Measurements from ENCODE around the gene NOL6. TPM values are rescaled to one million over a fixed set of nuclear protein-coding genes. Genes with fewer than 3 reads are reported as not detected.

Gene NOL6
- total RNA-seq, 1 experiment from 2014 or later = 36.4 TPM

GRCh38 chr9:33437205-33437604 is 36.5 kb downstream of the NOL6 start (continued):
- no peak for TF ChIP-seq ZFX (IDR thresholded peaks at IDR 0.05)
- no peak for TF ChIP-seq MAX (IDR thresholded peaks at IDR 0.05)

- ChIA-PET RAD21 (ENCODE audit: low non-redundant PET in 1 of 2, low total read pairs in 2 of 2, uncharacterized antibody in 2 of 2, unreplicated experiment in 2 of 2) (no interaction called here), CTCF (interaction anchor here (1.0 kb wide), 1 partner anchor 16 kb away, joined by 5 read pairs; no protein-coding TSS in a partner anchor), POLR2A (no interaction called here)
- no peaks in the 10 kb centered on the region for H3K27me3 ChIP-seq (ENCODE audit: insufficient read depth, low read length)
- no peak for ATAC-seq
- intact Hi-C loops (cut with micrococcal nuclease) = no loop called here
- no peaks in the 10 kb centered on the region for H3K9me2 ChIP-seq (ENCODE audit: insufficient read depth)
- DNase-seq (ENCODE audit: low read depth, low spot score) = no peak
- no peak overlapping the region for H3K4me3 ChIP-seq (replicated peaks in 1 of 2; ENCODE audit: low read depth in 1 of 2, low read length in 2 of 2)
- no peak overlapping the region for H3K27ac ChIP-seq (ENCODE audit: low read depth, low read length)
- H3K9me3 ChIP-seq (ENCODE audit: control insufficient read depth in 1 of 2, insufficient read depth in 1 of 2, low read depth in 1 of 2, low read length in 2 of 2) = no peaks in the 10 kb centered on the region
- H3K4me1 ChIP-seq (ENCODE audit: control insufficient read depth in 1 of 2, insufficient read depth in 2 of 2, low read length in 2 of 2) = peaks cover 12 to 22% of the 10 kb centered on the region in 2 experiments
- TF ChIP-seq ELF1 (IDR thresholded peaks at IDR 0.05; ENCODE audit: borderline replicate concordance, low read depth) = no peak
- TF ChIP-seq FOSL1 (IDR thresholded peaks at IDR 0.05; ENCODE audit: low read depth) = no peak
- TF ChIP-seq ZBTB33 (IDR thresholded peaks at IDR 0.05; ENCODE audit: extremely low read depth, insufficient replicate concordance, low read length) = no peak
- no peak for TF ChIP-seq SIN3A (IDR thresholded peaks at IDR 0.05; ENCODE audit: low read depth)
- TF ChIP-seq CBX3 (IDR thresholded peaks at IDR 0.05; ENCODE audit: low read depth) = no peak
- TF ChIP-seq ATF3 (IDR thresholded peaks at IDR 0.05) = no peak
- no peak for TF ChIP-seq POLR2A (IDR thresholded peaks at IDR 0.05; ENCODE audit: borderline replicate concordance, extremely low read depth, insufficient read depth, insufficient read length)
- no peak for TF ChIP-seq ZFX (IDR thresholded peaks at IDR 0.05)
- TF ChIP-seq ZNF274 (IDR thresholded peaks at IDR 0.05; ENCODE audit: low read depth, low read length) = no peak
- no peak for TF ChIP-seq EZH2 (IDR thresholded peaks at IDR 0.05)
- TF ChIP-seq POLR2AphosphoS5 (IDR thresholded peaks at IDR 0.05; ENCODE audit: low read depth, low read length) = no peak
- TF ChIP-seq TCF7L2 (IDR thresholded peaks at IDR 0.05; ENCODE audit: borderline replicate concordance, extremely low read depth, insufficient read depth, insufficient read length) = no peak
- no peak for TF ChIP-seq SRF (IDR thresholded peaks at IDR 0.05; ENCODE audit: low read depth)
- TF ChIP-seq EZH2phosphoT487 (IDR thresholded peaks at IDR 0.05; ENCODE audit: borderline replicate concordance) = no peak
- no peak for TF ChIP-seq CEBPB (IDR thresholded peaks at IDR 0.05; ENCODE audit: low read depth)
- TF ChIP-seq MAX (IDR thresholded peaks at IDR 0.05) = no peak
- no peak for TF ChIP-seq REST (IDR thresholded peaks at IDR 0.05; ENCODE audit: low read depth)
- no peak for TF ChIP-seq EGR1 (IDR thresholded peaks at IDR 0.05; ENCODE audit: low read depth)
- BruUV-seq (replicated peaks) = no TSS peak
- H4K20me1 ChIP-seq (ENCODE audit: insufficient read depth) = no peaks in the 10 kb centered on the region
- no peak overlapping the region for H2AFZ ChIP-seq (ENCODE audit: low read depth, low read length, poor library complexity, severe bottlenecking)
- H3K9ac ChIP-seq (ENCODE audit: low read length) = no peak overlapping the region
- no peaks in the 10 kb centered on the region for H3K79me2 ChIP-seq (ENCODE audit: insufficient read depth, low read length)
- H3K36me3 ChIP-seq (ENCODE audit: control insufficient read depth in 1 of 2, insufficient read depth in 2 of 2, low read length in 2 of 2) = no peaks in the 10 kb centered on the region
- H3K4me2 ChIP-seq (ENCODE audit: low read length) = no peak overlapping the region
Measured at GRCh38 chr9:33436445-33436844, 37.3 kb downstream of the NOL6 start.

Data from HCT116 (cell line).